Naive B cell (primary cell): ENCODE measurements around the gene FGF18. TPM values are rescaled to one million over a fixed set of nuclear protein-coding genes. Genes with fewer than 3 reads are reported as not detected.

Experiments used
- ATAC-seq, 2 donors: fragments of 150-1000 bp; cut with Tn5 transposase; 2 replicates each; pipeline ENCODE4 v1.10.0; 2021; ENCODE audit warnings: low read depth in 2 of 2, mild to moderate bottlenecking in 2 of 2, moderate library complexity in 2 of 2
- DNase-seq: peaks from one replicate; pipeline ENCODE4 v3.0.0; 2022
- H3K27ac Mint-ChIP-seq, 6 donors: one replicate each; pipeline ENCODE4 v1.8.0; 2020 to 2022; ENCODE audit warnings: mild to moderate bottlenecking in 6 of 6, mixed read lengths in 6 of 6, moderate library complexity in 5 of 6, inconsistent platforms in 2 of 6
- H3K27me3 Mint-ChIP-seq, 3 donors: one replicate each; pipeline ENCODE4 v1.8.0; 2021 to 2022; ENCODE audit warnings: mixed read lengths in 3 of 3, mild to moderate bottlenecking in 1 of 3
- H3K36me3 Mint-ChIP-seq, 2 donors: one replicate each; pipeline ENCODE4 v1.8.0; 2020 to 2022; ENCODE audit warnings: mixed read lengths in 2 of 2, inconsistent platforms in 1 of 2, mild to moderate bottlenecking in 1 of 2
- H3K4me1 Mint-ChIP-seq, 3 donors: one replicate each; pipeline ENCODE4 v1.8.0; 2020 to 2022; ENCODE audit warnings: mixed read lengths in 3 of 3, inconsistent platforms in 1 of 3, mild to moderate bottlenecking in 1 of 3, moderate library complexity in 1 of 3
- H3K4me3 Mint-ChIP-seq, 8 donors: one replicate each; pipeline ENCODE4 v1.8.0; 2020 to 2022; ENCODE audit warnings: mild to moderate bottlenecking in 8 of 8, mixed read lengths in 8 of 8, moderate library complexity in 8 of 8, inconsistent platforms in 2 of 8
- H3K9me3 Mint-ChIP-seq, 7 donors: one replicate each; pipeline ENCODE4 v1.8.0; 2020 to 2022; ENCODE audit warnings: mixed read lengths in 7 of 7, mild to moderate bottlenecking in 5 of 7, inconsistent platforms in 2 of 7, moderate library complexity in 1 of 7
- polyA plus RNA-seq, 6 donors: library from polyadenylated mRNA; unstranded; fragments of 300-500 nt; fragmentation: Illumina TruSeq; gene quantifications; one replicate each; pipeline ENCODE4 v1.2.3, GENCODE V29; 2021; ENCODE audit warnings: low read depth in 6 of 6

The FGF18 gene
- polyA plus RNA-seq, 6 donors from 2014 or later = not detected

GRCh38 chr5:171462136-171462927, 42.9 kb downstream of the FGF18 start:
- no peak overlapping the region for H3K4me3 Mint-ChIP-seq

GRCh38 chr5:171462928-171463861, 43.7 kb downstream of the FGF18 start:
- Mint-ChIP-seq H3K27me3 (peaks cover 0 to 42% (median 40%) of the 10 kb centered on the region in 3 donors), H3K9me3 (peaks cover 0 to 2% (median 0%) of the 10 kb centered on the region in 7 donors), H3K4me1 (no peaks in the 10 kb centered on the region), H3K4me3 (no peak overlapping the region), H3K36me3 (no peaks in the 10 kb centered on the region), H3K27ac (no peak overlapping the region)
- ATAC-seq = no peak
- no peak for DNase-seq

More at GRCh38 chr5:171462136-171462927, 42.9 kb downstream of the FGF18 start:
- ATAC-seq = no peak
- peaks cover 0 to 43% (median 40%) of the 10 kb centered on the region in 3 donors for H3K27me3 Mint-ChIP-seq
- no peak for DNase-seq
- no peaks in the 10 kb centered on the region for H3K4me1 Mint-ChIP-seq
- H3K27ac Mint-ChIP-seq = no peak overlapping the region
- H3K36me3 Mint-ChIP-seq = no peaks in the 10 kb centered on the region
- peaks cover 0 to 2% (median 0%) of the 10 kb centered on the region in 7 donors for H3K9me3 Mint-ChIP-seq

DNA sequence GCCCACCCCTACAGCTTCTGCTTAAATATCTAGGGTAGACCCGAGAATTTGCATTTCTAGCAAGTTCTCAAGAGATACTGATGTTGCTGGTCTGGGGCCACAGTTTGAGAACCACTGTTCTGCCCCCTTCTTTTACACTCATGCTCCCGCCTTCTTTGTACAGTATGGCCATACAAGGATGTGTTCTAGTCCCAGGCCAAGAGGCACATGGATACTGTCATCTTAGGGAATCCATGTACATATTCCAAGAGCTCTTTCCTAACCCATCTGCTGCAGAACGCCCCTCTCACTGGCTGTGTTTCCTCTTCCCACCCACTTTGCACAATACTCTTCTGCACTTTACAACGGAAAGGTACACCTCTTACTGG, 44.4 kb downstream of the FGF18 start:
- ATAC-seq (no peak), DNase-seq (no peak)
- no peak overlapping the region for H3K27ac Mint-ChIP-seq
- H3K4me1 Mint-ChIP-seq = no peaks in the 10 kb centered on the region
- H3K9me3 Mint-ChIP-seq = peaks cover 0 to 2% (median 0%) of the 10 kb centered on the region in 7 donors
- no peak overlapping the region for H3K4me3 Mint-ChIP-seq
- H3K27me3 Mint-ChIP-seq = peaks cover 0 to 42% (median 36%) of the 10 kb centered on the region in 3 donors
- no peaks in the 10 kb centered on the region for H3K36me3 Mint-ChIP-seq

GRCh38 chr5:171464829-171465228, 45.4 kb downstream of the FGF18 start:
- no peak for DNase-seq
- Mint-ChIP-seq H3K36me3 (no peaks in the 10 kb centered on the region), H3K4me3 (no peak overlapping the region), H3K9me3 (peaks cover 0 to 2% (median 0%) of the 10 kb centered on the region in 7 donors), H3K4me1 (no peaks in the 10 kb centered on the region), H3K27me3 (peaks cover 4 to 41% (median 33%) of the 10 kb centered on the region in 3 donors), H3K27ac (no peak overlapping the region)
- no peak for ATAC-seq

GRCh38 chr5:171467107-171467506, 47.7 kb downstream of the FGF18 start:
- ATAC-seq (no peak), DNase-seq (no peak)
- H3K9me3 Mint-ChIP-seq = peaks cover 0 to 4% (median 0%) of the 10 kb centered on the region in 7 donors
- no peak overlapping the region for H3K27ac Mint-ChIP-seq
- no peak overlapping the region for H3K4me3 Mint-ChIP-seq
- no peaks in the 10 kb centered on the region for H3K4me1 Mint-ChIP-seq
- H3K36me3 Mint-ChIP-seq = no peaks in the 10 kb centered on the region
- H3K27me3 Mint-ChIP-seq = peaks cover 9 to 42% (median 30%) of the 10 kb centered on the region in 3 donors

GRCh38 chr5:171469326-171469725, 49.9 kb downstream of the FGF18 start:
- Mint-ChIP-seq H3K4me3 (no peak overlapping the region), H3K9me3 (peaks cover 0 to 7% (median 0%) of the 10 kb centered on the region in 7 donors), H3K36me3 (no peaks in the 10 kb centered on the region), H3K4me1 (no peaks in the 10 kb centered on the region), H3K27me3 (peaks cover 9 to 32% (median 21%) of the 10 kb centered on the region in 3 donors), H3K27ac (peak overlapping the region in 1 of 6 donors; percentile 18)
- no peak for ATAC-seq
- no peak for DNase-seq

- ATAC-seq (no peak), DNase-seq (no peak)
- Mint-ChIP-seq H3K27me3 (peaks cover 9 to 31% (median 11%) of the 10 kb centered on the region in 3 donors), H3K4me3 (no peak overlapping the region), H3K27ac (no peak overlapping the region), H3K36me3 (no peaks in the 10 kb centered on the region), H3K4me1 (no peaks in the 10 kb centered on the region), H3K9me3 (peaks cover 0 to 7% (median 0%) of the 10 kb centered on the region in 7 donors)
Measured at GRCh38 chr5:171470420-171470819, 51.0 kb downstream of the FGF18 start.

GRCh38 chr5:171474230-171474813, 54.9 kb downstream of the FGF18 start:
- no peak for DNase-seq
- Mint-ChIP-seq H3K27me3 (peaks cover under 1 to 19% (median 9%) of the 10 kb centered on the region in 3 donors), H3K4me1 (no peaks in the 10 kb centered on the region), H3K27ac (no peak overlapping the region), H3K36me3 (no peaks in the 10 kb centered on the region), H3K4me3 (no peak overlapping the region), H3K9me3 (peaks cover 0 to 7% (median 0%) of the 10 kb centered on the region in 7 donors)
- ATAC-seq = no peak

- H3K4me3 Mint-ChIP-seq = no peak overlapping the region
- peaks cover 0 to 21% (median 8%) of the 10 kb centered on the region in 3 donors for H3K27me3 Mint-ChIP-seq
- peaks cover 0 to 7% (median 0%) of the 10 kb centered on the region in 7 donors for H3K9me3 Mint-ChIP-seq
- no peaks in the 10 kb centered on the region for H3K36me3 Mint-ChIP-seq
- ATAC-seq (no peak), DNase-seq (no peak)
- peaks cover 0 to 6% (median 5%) of the 10 kb centered on the region in 3 donors for H3K4me1 Mint-ChIP-seq
- no peak overlapping the region for H3K27ac Mint-ChIP-seq
Measured at GRCh38 chr5:171475596-171475995, 56.1 kb downstream of the FGF18 start.

- H3K36me3 Mint-ChIP-seq = no peaks in the 10 kb centered on the region
Measured at GRCh38 chr5:171476701-171477100, 57.3 kb downstream of the FGF18 start.

DNA sequence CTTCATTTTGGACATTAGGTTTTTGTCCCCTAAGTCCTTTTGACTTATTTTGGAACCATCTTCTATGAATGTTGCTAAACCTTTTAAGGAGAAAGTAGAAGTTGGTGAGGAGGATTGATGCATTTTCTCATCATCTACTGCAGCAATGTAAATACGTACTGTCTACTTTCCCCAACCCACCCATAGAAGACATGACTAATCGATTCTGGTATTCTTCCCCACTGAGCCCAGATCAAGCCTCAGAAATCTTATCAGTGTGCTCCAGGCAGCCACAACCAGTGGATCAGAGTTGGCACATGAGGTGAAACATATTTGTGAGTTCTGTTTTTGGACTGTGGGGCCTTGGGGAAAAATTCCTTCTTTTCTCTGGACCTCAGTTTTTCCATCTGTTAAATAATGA, 57.7 kb downstream of the FGF18 start:
- Mint-ChIP-seq H3K9me3 (peaks cover 0 to 3% (median 0%) of the 10 kb centered on the region in 7 donors), H3K4me1 (peaks cover 0 to 6% (median 5%) of the 10 kb centered on the region in 3 donors), H3K36me3 (no peaks in the 10 kb centered on the region), H3K27ac (no peak overlapping the region), H3K27me3 (peaks cover 4 to 27% (median 6%) of the 10 kb centered on the region in 3 donors), H3K4me3 (no peak overlapping the region)
- no peak for ATAC-seq
- no peak for DNase-seq

More at GRCh38 chr5:171476701-171477100, 57.3 kb downstream of the FGF18 start:
- H3K4me3 Mint-ChIP-seq = no peak overlapping the region
- peaks cover 0 to 3% (median 0%) of the 10 kb centered on the region in 7 donors for H3K9me3 Mint-ChIP-seq
- no peak overlapping the region for H3K27ac Mint-ChIP-seq
- peaks cover 2 to 23% (median 4%) of the 10 kb centered on the region in 3 donors for H3K27me3 Mint-ChIP-seq
- ATAC-seq (no peak), DNase-seq (no peak)
- peaks cover 0 to 6% (median 5%) of the 10 kb centered on the region in 3 donors for H3K4me1 Mint-ChIP-seq

- H3K9me3 Mint-ChIP-seq = peaks cover 0 to 3% (median 0%) of the 10 kb centered on the region in 7 donors
- peaks cover 4 to 28% (median 7%) of the 10 kb centered on the region in 3 donors for H3K27me3 Mint-ChIP-seq
- H3K36me3 Mint-ChIP-seq = no peaks in the 10 kb centered on the region
- ATAC-seq (no peak), DNase-seq (no peak)
- H3K4me3 Mint-ChIP-seq = no peak overlapping the region
- H3K4me1 Mint-ChIP-seq = peaks cover 0 to 6% (median 5%) of the 10 kb centered on the region in 3 donors
- H3K27ac Mint-ChIP-seq = peak overlapping the region in 1 of 6 donors; percentile 13
Measured at GRCh38 chr5:171477666-171478065, 58.2 kb downstream of the FGF18 start.
